Measurements from ENCODE around the gene ZNF217. TPM values are rescaled to one million over a fixed set of nuclear protein-coding genes. Genes with fewer than 3 reads are reported as not detected.
A peak's percentile ranks its signal among the peaks of the same experiment; 100 is the strongest.

Gene ZNF217
- total and polyA plus RNA-seq, 9 of the 15 experiments (the other 6 are each of a cell fraction or from before 2014, with no cell fraction given): 3.0 to 41.8 (median 16.8) TPM

GRCh38 chr20:53623454-53624211 lies 30.0 kb upstream of the ZNF217 start (continued):
- TF ChIP-seq TRIM25 (IDR thresholded peaks at IDR 0.05; ENCODE audit: borderline replicate concordance) (no peak), ZNF197 (CRISPR knock-in tag; IDR thresholded peaks at IDR 0.05; ENCODE audit: low read depth) (peak; percentile 79; the same call in 1 of the 2 replicates), RBM15 (IDR thresholded peaks at IDR 0.05; ENCODE audit: insufficient read depth, low read length) (no peak), CCAR2 (IDR thresholded peaks at IDR 0.05; ENCODE audit: low read depth, low read length) (no peak), MNT (conservative IDR thresholded peaks at IDR 0.05) (peak; percentile 70 to 77), SNIP1 (IDR thresholded peaks at IDR 0.05; ENCODE audit: low read depth) (no peak), E4F1 (CRISPR knock-in tag; IDR thresholded peaks at IDR 0.05; ENCODE audit: borderline replicate concordance) (no peak), ZC3H8 (IDR thresholded peaks at IDR 0.05) (no peak), EGR1 (conservative IDR thresholded peaks at IDR 0.05) (0 out of 2 replicates have a peak, but pooled peaks have one; percentile 9), DDX20 (tag; IDR thresholded peaks at IDR 0.05; ENCODE audit: low read depth) (peak; percentile 78), NR1H2 (CRISPR knock-in tag; IDR thresholded peaks at IDR 0.05) (no peak), HDAC6 (IDR thresholded peaks at IDR 0.05; ENCODE audit: low read depth, low read length) (no peak), BRD4 (IDR thresholded peaks at IDR 0.05) (peak; percentile 83), PCBP1 (IDR thresholded peaks at IDR 0.05; ENCODE audit: low read depth, low read length, poor library complexity, severe bottlenecking) (no peak), MAFK (IDR thresholded peaks at IDR 0.05; ENCODE audit: low read length) (peak; percentile 72), PYGO2 (tag; IDR thresholded peaks at IDR 0.05) (0 out of 2 replicates have a peak, but pooled peaks have one; percentile 18), NCOA6 (IDR thresholded peaks at IDR 0.05) (peak; percentile 24; the same call in 1 of the 2 replicates), SRF (CRISPR knock-in tag; IDR thresholded peaks at IDR 0.05) (no peak), ZNF143 (CRISPR knock-in tag; IDR thresholded peaks at IDR 0.05) (no peak), FOXA3 (CRISPR knock-in tag; conservative IDR thresholded peaks at IDR 0.05 in 1 of 2, IDR thresholded peaks at IDR 0.05 in 1 of 2) (peak; percentile 91 to 96), KLF13 (tag; IDR thresholded peaks at IDR 0.05; ENCODE audit: borderline replicate concordance, low read depth) (no peak), GATA2 (CRISPR knock-in tag; IDR thresholded peaks at IDR 0.05) (peak; percentile 54; the same call in 1 of the 2 replicates), HDAC8 (tag; IDR thresholded peaks at IDR 0.05) (peak; percentile 71; the same call in 1 of the 2 replicates)
